ENCODE measurements around the gene P2RX6.
"Not testable (repeated sequence)": the region's sequence is repeated elsewhere in the genome, so short reads cannot be mapped to it uniquely, and the experiment has no call there.

P2RX6 gene

GRCh38 chr22:21054714-21055563 is 40.0 kb downstream of the P2RX6 start:
- Histone ChIP-seq H4K20me1 (ENCODE audit: insufficient read depth) (no peaks in the 10 kb centered on the region), H2AFZ (ENCODE audit: low read depth) (no peak overlapping the region), H3K4me3 (IDR thresholded peaks at IDR 0.05; ENCODE audit: insufficient read depth, low read depth, low read length) (no peak overlapping the region), H3K27ac (no peak overlapping the region), H3K9ac (no peak overlapping the region), H3K4me2 (no peak overlapping the region), H3K27me3 (ENCODE audit: insufficient read depth, low read depth) (no peaks in the 10 kb centered on the region), H3K36me3 (ENCODE audit: insufficient read depth) (no peaks in the 10 kb centered on the region), H3K4me1 (ENCODE audit: low read depth, poor library complexity, severe bottlenecking) (no peaks in the 10 kb centered on the region), H3K79me2 (ENCODE audit: insufficient read depth, low read depth) (no peaks in the 10 kb centered on the region)
- no peak for TF ChIP-seq CTCF (conservative IDR thresholded peaks at IDR 0.05; ENCODE audit: low read depth, low read length)

GRCh38 chr22:21055564-21055834 is 40.5 kb downstream of the P2RX6 start:
- Histone ChIP-seq H3K4me1 (ENCODE audit: low read depth, poor library complexity, severe bottlenecking) (no peaks in the 10 kb centered on the region), H3K79me2 (ENCODE audit: insufficient read depth, low read depth) (no peaks in the 10 kb centered on the region), H3K4me2 (no peak overlapping the region), H3K27ac (no peak overlapping the region), H3K4me3 (IDR thresholded peaks at IDR 0.05; ENCODE audit: insufficient read depth, low read depth, low read length) (no peak overlapping the region), H3K27me3 (ENCODE audit: insufficient read depth, low read depth) (no peaks in the 10 kb centered on the region), H2AFZ (ENCODE audit: low read depth) (no peak overlapping the region), H3K9ac (no peak overlapping the region), H4K20me1 (ENCODE audit: insufficient read depth) (no peaks in the 10 kb centered on the region), H3K36me3 (ENCODE audit: insufficient read depth) (no peaks in the 10 kb centered on the region)
- no peak for TF ChIP-seq CTCF (conservative IDR thresholded peaks at IDR 0.05; ENCODE audit: low read depth, low read length)

GRCh38 chr22:21055880-21056319 is 40.9 kb downstream of the P2RX6 start:
- Histone ChIP-seq H3K4me2 (no peak overlapping the region), H3K4me3 (IDR thresholded peaks at IDR 0.05; ENCODE audit: insufficient read depth, low read depth, low read length) (no peak overlapping the region), H3K27ac (no peak overlapping the region), H4K20me1 (ENCODE audit: insufficient read depth) (no peaks in the 10 kb centered on the region), H3K79me2 (ENCODE audit: insufficient read depth, low read depth) (no peaks in the 10 kb centered on the region), H3K9ac (no peak overlapping the region), H3K36me3 (ENCODE audit: insufficient read depth) (no peaks in the 10 kb centered on the region), H2AFZ (ENCODE audit: low read depth) (no peak overlapping the region), H3K4me1 (ENCODE audit: low read depth, poor library complexity, severe bottlenecking) (no peaks in the 10 kb centered on the region), H3K27me3 (ENCODE audit: insufficient read depth, low read depth) (no peaks in the 10 kb centered on the region)
- no peak for TF ChIP-seq CTCF (conservative IDR thresholded peaks at IDR 0.05; ENCODE audit: low read depth, low read length)

- H3K9ac ChIP-seq; H4K20me1 ChIP-seq (ENCODE audit: insufficient read depth); H3K79me2 ChIP-seq (ENCODE audit: insufficient read depth, low read depth); H2AFZ ChIP-seq (ENCODE audit: low read depth); H3K27me3 ChIP-seq (ENCODE audit: insufficient read depth, low read depth); H3K4me1 ChIP-seq (ENCODE audit: low read depth, poor library complexity, severe bottlenecking); H3K4me3 ChIP-seq (IDR thresholded peaks at IDR 0.05; ENCODE audit: insufficient read depth, low read depth, low read length); H3K27ac ChIP-seq; H3K36me3 ChIP-seq (ENCODE audit: insufficient read depth); H3K4me2 ChIP-seq: not testable (repeated sequence)
Observed at GRCh38 chr22:21060363-21060762, 45.4 kb downstream of the P2RX6 start.

GRCh38 chr22:21061660-21062321 is 46.8 kb downstream of the P2RX6 start:
- H3K9ac ChIP-seq; H3K4me3 ChIP-seq (IDR thresholded peaks at IDR 0.05; ENCODE audit: insufficient read depth, low read depth, low read length); H3K27ac ChIP-seq; H3K4me1 ChIP-seq (ENCODE audit: low read depth, poor library complexity, severe bottlenecking); H3K36me3 ChIP-seq (ENCODE audit: insufficient read depth); H2AFZ ChIP-seq (ENCODE audit: low read depth); H3K4me2 ChIP-seq; H3K79me2 ChIP-seq (ENCODE audit: insufficient read depth, low read depth); H3K27me3 ChIP-seq (ENCODE audit: insufficient read depth, low read depth); H4K20me1 ChIP-seq (ENCODE audit: insufficient read depth): not testable (repeated sequence)

GRCh38 chr22:21064425-21064824 is 49.5 kb downstream of the P2RX6 start:
- not testable (repeated sequence) for H3K36me3 ChIP-seq (ENCODE audit: insufficient read depth); H3K4me3 ChIP-seq (IDR thresholded peaks at IDR 0.05; ENCODE audit: insufficient read depth, low read depth, low read length); H3K4me1 ChIP-seq (ENCODE audit: low read depth, poor library complexity, severe bottlenecking); H3K27ac ChIP-seq; H3K9ac ChIP-seq; H3K79me2 ChIP-seq (ENCODE audit: insufficient read depth, low read depth); H3K27me3 ChIP-seq (ENCODE audit: insufficient read depth, low read depth); H3K4me2 ChIP-seq; H4K20me1 ChIP-seq (ENCODE audit: insufficient read depth); H2AFZ ChIP-seq (ENCODE audit: low read depth)
